ENCODE results near the gene CRAT.

DNA sequence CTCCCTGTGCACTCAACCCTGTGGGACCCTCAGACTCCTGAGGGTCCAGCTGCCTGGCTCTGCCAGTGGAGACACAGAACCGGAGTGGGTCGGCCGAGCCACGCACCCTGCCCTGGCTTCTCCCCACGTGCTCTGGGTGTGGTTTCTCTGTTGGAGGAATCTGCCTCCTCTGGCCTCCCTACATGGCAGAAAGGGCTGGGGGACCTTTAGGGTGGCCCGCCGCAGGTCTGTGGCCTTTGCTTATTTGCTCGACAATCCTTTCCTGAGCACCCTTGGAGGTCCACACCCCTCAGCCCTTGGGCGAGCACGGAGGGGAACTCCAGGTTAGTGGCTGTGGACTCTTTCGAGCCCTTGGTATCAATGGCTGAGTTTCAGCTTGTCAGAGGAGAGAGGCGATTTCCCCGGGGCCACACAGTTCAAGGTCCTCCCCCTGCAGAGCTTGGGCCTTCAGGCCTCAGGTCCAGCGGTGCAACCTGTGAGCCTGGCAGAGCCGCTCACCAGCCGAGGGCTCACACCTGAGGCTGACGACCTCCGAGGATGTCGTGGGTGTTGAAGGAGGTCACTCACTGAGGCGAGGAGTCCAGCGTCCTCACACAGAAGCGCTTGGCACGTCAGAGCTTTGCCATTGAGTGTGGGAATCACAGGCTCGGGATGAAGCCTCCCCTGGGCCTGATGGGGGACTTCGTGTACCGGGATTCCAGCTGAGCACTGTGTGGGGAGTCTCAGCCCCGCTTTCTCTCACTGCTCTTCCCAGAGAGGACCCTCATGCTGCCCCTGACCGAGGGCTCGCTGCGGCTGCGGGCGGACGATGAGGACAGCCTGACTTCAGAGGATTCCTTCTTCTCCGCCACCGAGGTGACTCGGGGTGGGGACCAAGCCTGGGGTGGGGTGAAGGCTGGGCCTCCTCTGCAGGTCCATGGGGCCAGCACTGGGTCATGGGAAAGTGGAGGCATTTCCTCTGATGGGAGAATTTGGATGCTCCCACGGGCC is 50.5 kb downstream of the CRAT start:
- TF ChIP-seq, protein P1, sequence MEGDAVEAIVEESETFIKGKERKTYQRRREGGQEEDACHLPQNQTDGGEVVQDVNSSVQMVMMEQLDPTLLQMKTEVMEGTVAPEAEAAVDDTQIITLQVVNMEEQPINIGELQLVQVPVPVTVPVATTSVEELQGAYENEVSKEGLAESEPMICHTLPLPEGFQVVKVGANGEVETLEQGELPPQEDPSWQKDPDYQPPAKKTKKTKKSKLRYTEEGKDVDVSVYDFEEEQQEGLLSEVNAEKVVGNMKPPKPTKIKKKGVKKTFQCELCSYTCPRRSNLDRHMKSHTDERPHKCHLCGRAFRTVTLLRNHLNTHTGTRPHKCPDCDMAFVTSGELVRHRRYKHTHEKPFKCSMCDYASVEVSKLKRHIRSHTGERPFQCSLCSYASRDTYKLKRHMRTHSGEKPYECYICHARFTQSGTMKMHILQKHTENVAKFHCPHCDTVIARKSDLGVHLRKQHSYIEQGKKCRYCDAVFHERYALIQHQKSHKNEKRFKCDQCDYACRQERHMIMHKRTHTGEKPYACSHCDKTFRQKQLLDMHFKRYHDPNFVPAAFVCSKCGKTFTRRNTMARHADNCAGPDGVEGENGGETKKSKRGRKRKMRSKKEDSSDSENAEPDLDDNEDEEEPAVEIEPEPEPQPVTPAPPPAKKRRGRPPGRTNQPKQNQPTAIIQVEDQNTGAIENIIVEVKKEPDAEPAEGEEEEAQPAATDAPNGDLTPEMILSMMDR (conservative IDR thresholded peaks at IDR 0.05; ENCODE audit: low read depth in 2 of 2), result no peak
- no peak for TF ChIP-seq POLR2AphosphoS5 (IDR thresholded peaks at IDR 0.05; ENCODE audit: low read depth)

Measured in GM23338 (cell line).